Endothelial cell of umbilical vein (primary cell): ENCODE measurements around the gene PELI3. TPM values are rescaled to one million over a fixed set of nuclear protein-coding genes. Genes with fewer than 3 reads are reported as not detected.

Experiments
- BruUV-seq: library from RNA; stranded (reverse); fragments of 400-500 nt; replicated peaks from 2 replicates; lab custom pipeline; 2021; lab: Mats Ljungman, UMichigan
- CTCF ChIA-PET: fragments of 300-600, 350-600 bp; sonication (Branson Sonifier 250); formaldehyde crosslinking; loops from one replicate; lab custom pipeline; 2021; ENCODE audit warnings: antibody characterized with exemption, inconsistent platforms; lab: Charles Lee
- POLR2A ChIA-PET: fragments of 300-600, 350-600 bp; sonication (Branson Sonifier 250); formaldehyde crosslinking; loops from one replicate; lab custom pipeline; 2021; ENCODE audit warnings: antibody characterized with exemption, inconsistent platforms; lab: Charles Lee
- DNase-seq: peaks from one replicate; pipeline ENCODE4 v3.0.0-alpha.2; 2011; ENCODE audit warnings: low read depth, low spot score
- FAIRE-seq: peaks from 2 replicates; lab custom pipeline; 2011; peaks lifted over from hg19 to GRCh38; lab: Jason Lieb, UNC
- H2AFZ ChIP-seq: 2 replicates; pipeline ENCODE4 v1.6.0; 2012; ENCODE audit warnings: low read depth, low read length, control low read depth, inconsistent platforms
- H3K27ac ChIP-seq: 2 replicates; pipeline ENCODE4 v1.5.1; 2011; ENCODE audit warnings: low read depth, mild to moderate bottlenecking, control low read depth, low read length, moderate library complexity; ENCODE audit not compliant: insufficient read depth
- H3K27me3 ChIP-seq, 2 experiments: 2 replicates each; pipeline versions ENCODE4 v1.6.0 to v1.6.1; 2011; ENCODE audit warnings: low read length in 2 of 2, mixed read lengths in 1 of 2; ENCODE audit not compliant: control insufficient read depth in 2 of 2, insufficient read depth in 2 of 2
- H3K36me3 ChIP-seq, 2 experiments: 2 replicates in 1 of 2; 3 replicates in 1 of 2; pipeline ENCODE4 v1.5.1; 2011; ENCODE audit warnings: low read length in 2 of 2, mild to moderate bottlenecking in 1 of 2, moderate library complexity in 1 of 2; ENCODE audit not compliant: control insufficient read depth in 2 of 2, insufficient read depth in 2 of 2; ENCODE audit errors: extremely low read depth in 1 of 2
- H3K4me1 ChIP-seq: 3 replicates; pipeline ENCODE4 v1.5.1; 2011; ENCODE audit warnings: mild to moderate bottlenecking, low read length; ENCODE audit not compliant: control insufficient read depth, insufficient read depth; ENCODE audit errors: extremely low read depth
- H3K4me2 ChIP-seq: 2 replicates; pipeline ENCODE4 v1.6.1; 2011; ENCODE audit warnings: low read length, control low read depth, mixed read lengths; ENCODE audit not compliant: insufficient read depth
- H3K4me3 ChIP-seq, 3 experiments: fragments of 200-600 bp in 1 of 3; sonication (generic), shearing (Covaris generic) in 1 of 3; replicated peaks in 1 of 3; 2 replicates each; pipeline ENCODE4 v1.5.1; 2011 to 2016; ENCODE audit warnings: control low read depth in 3 of 3, low read length in 3 of 3, mild to moderate bottlenecking in 2 of 3, inconsistent platforms in 1 of 3, low read depth in 1 of 3, moderate library complexity in 1 of 3; ENCODE audit not compliant: insufficient read depth in 1 of 3
- H3K79me2 ChIP-seq: 2 replicates; pipeline ENCODE4 v1.6.0; 2012; ENCODE audit warnings: low read length, inconsistent platforms; ENCODE audit not compliant: control insufficient read depth, insufficient read depth
- H3K9ac ChIP-seq: replicated peaks from 2 replicates; pipeline ENCODE3; 2011; ENCODE audit warnings: low read length, control low read depth; ENCODE audit not compliant: insufficient read depth; ENCODE audit errors: extremely low read depth
- H3K9me1 ChIP-seq: replicated peaks from 3 replicates; pipeline ENCODE4 v1.6.0; 2011; ENCODE audit warnings: mild to moderate bottlenecking, low read length; ENCODE audit not compliant: control insufficient read depth, insufficient read depth; ENCODE audit errors: extremely low read depth
- H3K9me3 ChIP-seq: replicated peaks from 2 replicates; pipeline ENCODE4 v1.5.1; 2012; ENCODE audit warnings: low read length, inconsistent platforms; ENCODE audit not compliant: control insufficient read depth, insufficient read depth
- H4K20me1 ChIP-seq: replicated peaks from 2 replicates; pipeline ENCODE3; 2011; ENCODE audit warnings: mild to moderate bottlenecking, low read length; ENCODE audit not compliant: control insufficient read depth, insufficient read depth; ENCODE audit errors: extremely low read depth
- CTCF ChIP-seq, 2 donors: IDR thresholded peaks; 1 replicate in 1 of 2; 2 replicates in 1 of 2; pipeline ENCODE4 v1.5.1; 2011; ENCODE audit warnings: low read length in 2 of 2, mild to moderate bottlenecking in 2 of 2, moderate library complexity in 2 of 2, control low read depth in 1 of 2, inconsistent platforms in 1 of 2, low read depth in 1 of 2; ENCODE audit not compliant: insufficient read depth in 1 of 2; ENCODE audit errors: extremely low read depth in 1 of 2
- EZH2 ChIP-seq: IDR thresholded peaks from 2 replicates; pipeline ENCODE4 v1.6.1; 2012; ENCODE audit warnings: borderline replicate concordance, low read depth, mild to moderate bottlenecking, moderate library complexity, low read length, inconsistent platforms; ENCODE audit not compliant: severe bottlenecking
- MAX ChIP-seq: IDR thresholded peaks from 2 replicates; pipeline ENCODE4 v1.6.1; 2011; ENCODE audit not compliant: insufficient read depth, insufficient read length
- POLR2AphosphoS5 ChIP-seq: IDR thresholded peaks from 2 replicates; pipeline ENCODE4 v1.6.1; 2012; ENCODE audit warnings: low read depth, mild to moderate bottlenecking, control low read depth, low read length, moderate library complexity; ENCODE audit not compliant: insufficient read depth
- dilution Hi-C: fragments of 300-500 bp; cut with MboI; formaldehyde crosslinking; loops from one replicate; pipeline ENCODE4 v1.15.0; 2019; ENCODE audit warnings: low sequenced_read_pairs; ENCODE audit not compliant: extremely low pct_ligation_motif_present
- intact Hi-C: fragments of 100-400 bp; cut with micrococcal nuclease; formaldehyde crosslinking; loops from one replicate; pipeline ENCODE4 v1.10.0; 2022
- polyA plus RNA-seq, 4 experiments: library from polyadenylated mRNA; depleted of rRNA in 3 of 4; stranded (reverse) in 3 of 4; unstranded in 1 of 4; fragments of >200 nt; gene quantifications; 2 replicates each; pipeline versions ENCODE4 v1.2.1 to v1.2.3, GENCODE V29; 2011 to 2012; ENCODE audit warnings: missing spikeins in 1 of 4
- total RNA-seq: library from RNA; stranded (reverse); gene quantifications from 2 replicates; pipeline ENCODE4 v1.2.3, GENCODE V29; 2021

PELI3 gene
- total and polyA plus RNA-seq, 2 donors (not counting 3 experiments of a cell fraction or from before 2014, with no cell fraction given), result 2.8 to 2.9 TPM

- POLR2A ChIA-PET, result no interaction called here
- Histone ChIP-seq H3K79me2 (peaks cover 7% of the 10 kb centered on the region), H2AFZ (no peak overlapping the region), H3K27me3 (no peaks in the 10 kb centered on the region), H3K9ac (no peak overlapping the region), H4K20me1 (no peaks in the 10 kb centered on the region), H3K4me3 (no peak overlapping the region), H3K9me1 (no peaks in the 10 kb centered on the region), H3K4me2 (no peak overlapping the region), H3K27ac (no peak overlapping the region), H3K36me3 (no peaks in the 10 kb centered on the region), H3K9me3 (no peaks in the 10 kb centered on the region), H3K4me1 (peaks cover 10% of the 10 kb centered on the region)
- no peak for TF ChIP-seq EZH2
- no peak for TF ChIP-seq MAX
- BruUV-seq, result no TSS peak
- CTCF ChIA-PET, result interaction anchor here (1.0 to 1.9 kb wide), 4 partner anchors 9 to 201 kb away, joined by 4 to 8 read pairs (median 5); partner anchors contain the start of genes PELI3 and RBM4B
- intact Hi-C loops, result no loop called here
- no peak for FAIRE-seq
- dilution Hi-C loops, result no loop called here
- no peak for DNase-seq
These were observed 10.8 kb downstream of the PELI3 start for GRCh38 chr11:66477263-66478201.

- Histone ChIP-seq H3K9ac (peak overlapping the region; percentile 99), H3K9me1 (no peaks in the 10 kb centered on the region), H3K4me3 (peak overlapping the region; percentile 71 to 89 (median 86)), H3K27me3 (no peaks in the 10 kb centered on the region), H2AFZ (no peak overlapping the region), H3K27ac (peak overlapping the region; percentile 96), H3K4me1 (peaks cover 10% of the 10 kb centered on the region), H4K20me1 (no peaks in the 10 kb centered on the region), H3K36me3 (no peaks in the 10 kb centered on the region), H3K9me3 (no peaks in the 10 kb centered on the region), H3K79me2 (peaks cover 7% of the 10 kb centered on the region), H3K4me2 (peak overlapping the region; percentile 93)
- FAIRE-seq, result peak; percentile 28
- intact Hi-C loops (no loop called here), dilution Hi-C loops (no loop called here)
- ChIA-PET POLR2A (no interaction called here), CTCF (interaction anchor here (0.7 to 1.9 kb wide), 10 partner anchors 8 to 199 kb away, joined by 3 to 8 read pairs (median 4); partner anchors contain the start of genes MRPL11, NPAS4, PELI3 and RBM4B)
- peak; percentile 37 for DNase-seq
- no TSS peak for BruUV-seq
- TF ChIP-seq CTCF (IDR thresholded peaks at IDR 0.05; ENCODE audit: extremely low read depth in 1 of 2, insufficient read depth in 1 of 2, low read depth in 1 of 2, low read length in 2 of 2) (peak; percentile 69 to 82), POLR2AphosphoS5 (no peak)
These were observed 12.2 kb downstream of the PELI3 start for GRCh38 chr11:66478729-66479393.
